ENCODE data around the gene MMP8.

- TF ChIP-seq CTCF (IDR thresholded peaks at IDR 0.05) (no peak), ZFX (IDR thresholded peaks at IDR 0.05; ENCODE audit: borderline replicate concordance) (no peak)
These were observed 12.6 kb downstream of the MMP8 start for GRCh38 chr11:102712137-102712536.
